ENCODE results near the gene PYCR2. TPM values are rescaled to one million over a fixed set of nuclear protein-coding genes. Genes with fewer than 3 reads are reported as not detected.
A peak's percentile ranks its signal among the peaks of the same experiment; 100 is the strongest.

The PYCR2 gene
- total RNA-seq, 1 experiment from 2014 or later, result 57.7 TPM

- intact Hi-C loops (cut with micrococcal nuclease), result loop anchor here (1.0 kb wide), 2 partner anchors 49 to 53 kb away; partner anchors contain the start of gene PYCR2
- DNase-seq (peak; percentile 99), ATAC-seq (peak; percentile 86)
- peaks cover 19% of the 10 kb centered on the region for H3F3A ChIP-seq (ENCODE audit: low read length, unreplicated experiment)
- H4K20me1 ChIP-seq (ENCODE audit: low read length), result peaks cover 12% of the 10 kb centered on the region; the same call in 1 of the 2 replicates
- peaks cover 68% of the 10 kb centered on the region for H3K4me1 ChIP-seq (ENCODE audit: insufficient read depth, low read length)
- H3K79me2 ChIP-seq (ENCODE audit: low read length), result peaks cover 34% of the 10 kb centered on the region
- H3K4me2 ChIP-seq (ENCODE audit: low read length), result peak overlapping the region; percentile 72
- no peaks in the 10 kb centered on the region for H3K9me3 ChIP-seq (ENCODE audit: low read length)
- H3K27me3 ChIP-seq (ENCODE audit: low read length), result no peaks in the 10 kb centered on the region
- BruUV-seq (replicated peaks), result no TSS peak
- H3K4me3 ChIP-seq (ENCODE audit: low read length), result peak overlapping the region; percentile 26
- ChIA-PET CTCF (interaction anchor here (0.5 to 1.5 kb wide), 10 partner anchors 9 to 1327 kb away, joined by 3 to 11 read pairs (median 4); partner anchors contain the start of genes SRP9 and TMEM63A), POLR2A (ENCODE audit: unreplicated experiment) (interaction anchor here (0.6 to 2.0 kb wide), 8 partner anchors 10 to 1649 kb away, joined by 3 to 16 read pairs (median 9); partner anchors contain the start of genes LEFTY1, PYCR2 and TMEM63A)
- H2AFZ ChIP-seq (ENCODE audit: low read length), result no peak overlapping the region
- peak overlapping the region; percentile 51 for H3K9ac ChIP-seq (ENCODE audit: low read length)
- peak overlapping the region; percentile 92 for H3K27ac ChIP-seq (ENCODE audit: low read length)
- H3K36me3 ChIP-seq (ENCODE audit: low read depth, low read length), result peaks cover 53% of the 10 kb centered on the region
- TF ChIP-seq EZH2phosphoT487 (IDR thresholded peaks at IDR 0.05; ENCODE audit: borderline replicate concordance, low read length) (no peak), EZH2 (IDR thresholded peaks at IDR 0.05; ENCODE audit: low read length, unreplicated experiment) (no peak), CTCF (conservative IDR thresholded peaks at IDR 0.05; ENCODE audit: low read depth, low read length) (no peak)
- no peaks in the 10 kb centered on the region for H3K9me2 ChIP-seq (replicated peaks; ENCODE audit: low read length)
These were observed 52.5 kb downstream of the PYCR2 start for GRCh38 chr1:225871359-225872074.

GRCh38 chr1:225870911-225871310 lies 53.1 kb downstream of the PYCR2 start:
- Histone ChIP-seq H3K27ac (ENCODE audit: low read length) (peak overlapping the region; percentile 92), H2AFZ (ENCODE audit: low read length) (no peak overlapping the region), H3K9ac (ENCODE audit: low read length) (peak overlapping the region; percentile 46), H3K4me2 (ENCODE audit: low read length) (peak overlapping the region; percentile 72), H3K4me1 (ENCODE audit: insufficient read depth, low read length) (peaks cover 68% of the 10 kb centered on the region), H3K9me3 (ENCODE audit: low read length) (no peaks in the 10 kb centered on the region), H3K36me3 (ENCODE audit: low read depth, low read length) (peaks cover 52% of the 10 kb centered on the region), H3K9me2 (replicated peaks; ENCODE audit: low read length) (no peaks in the 10 kb centered on the region), H4K20me1 (ENCODE audit: low read length) (peaks cover 14% of the 10 kb centered on the region; the same call in 1 of the 2 replicates), H3F3A (ENCODE audit: low read length, unreplicated experiment) (peaks cover 24% of the 10 kb centered on the region), H3K4me3 (ENCODE audit: low read length) (peak overlapping the region; percentile 19; the same call in 1 of the 2 replicates), H3K27me3 (ENCODE audit: low read length) (no peaks in the 10 kb centered on the region), H3K79me2 (ENCODE audit: low read length) (peaks cover 30% of the 10 kb centered on the region)
- ATAC-seq (no peak), DNase-seq (no peak)
- intact Hi-C loops (cut with micrococcal nuclease), result loop anchor here (1.0 kb wide), 2 partner anchors 49 to 53 kb away; partner anchors contain the start of gene PYCR2
- no TSS peak for BruUV-seq (replicated peaks)
- TF ChIP-seq CTCF (conservative IDR thresholded peaks at IDR 0.05; ENCODE audit: low read depth, low read length) (no peak), EZH2 (IDR thresholded peaks at IDR 0.05; ENCODE audit: low read length, unreplicated experiment) (no peak), EZH2phosphoT487 (IDR thresholded peaks at IDR 0.05; ENCODE audit: borderline replicate concordance, low read length) (no peak)
- POLR2A ChIA-PET (ENCODE audit: unreplicated experiment), result interaction anchor here (0.6 to 2.0 kb wide), 3 partner anchors 10 to 510 kb away, joined by 3 to 16 read pairs (median 10); partner anchors contain the start of gene TMEM63A
- CTCF ChIA-PET, result interaction anchor here (0.8 to 1.5 kb wide), 4 partner anchors 11 to 396 kb away, joined by 3 to 9 read pairs (median 4); partner anchors contain the start of genes SRP9 and TMEM63A

Small RNAs within 50 kb of the gene (microRNA-seq; reads per million reads assigned to microRNA genes)
- gene MIR6741 (ENCODE audit: unreplicated experiment), result 2.3 reads per million

Other genes starting within 250 kb of the PYCR2 start
- gene SRP9, start 146.4 kb downstream of the PYCR2 start, total RNA-seq (2014; rRNA removed), result 241 and 306 TPM in 2 replicates
- gene EPHX1, start 114.1 kb downstream of the PYCR2 start, total RNA-seq (2014; rRNA removed), result 54.6 and 69.2 TPM in 2 replicates
- gene TMEM63A, start 41.9 kb downstream of the PYCR2 start, total RNA-seq (2014; rRNA removed), result 47.5 and 59.3 TPM in 2 replicates
- gene LEFTY1, start 35.1 kb downstream of the PYCR2 start, total RNA-seq (2014; rRNA removed), result not detected in 2 replicates
- not detected in 2 replicates for gene LEFTY2, start 17.0 kb upstream of the PYCR2 start, total RNA-seq (2014; rRNA removed)
- 26.1 and 30.2 TPM in 2 replicates for gene SDE2, start 75.1 kb upstream of the PYCR2 start, total RNA-seq (2014; rRNA removed)
- gene H3-3A, start 138.5 kb upstream of the PYCR2 start, total RNA-seq (2014; rRNA removed), result 196 and 273 TPM in 2 replicates

All from PC-3 (cell line).